ENCODE data around the gene NBAS. TPM values are rescaled to one million over a fixed set of nuclear protein-coding genes. Genes with fewer than 3 reads are reported as not detected.

Gene NBAS
- total and polyA plus RNA-seq, 9 of the 15 experiments (the other 6 are each of a cell fraction or from before 2014, with no cell fraction given), result 15.3 to 94.4 (median 69.9) TPM

- TF ChIP-seq ZNF518B (CRISPR knock-in tag; IDR thresholded peaks at IDR 0.05) (no peak), GATAD2B (IDR thresholded peaks at IDR 0.05; ENCODE audit: borderline replicate concordance) (no peak), PATZ1 (CRISPR knock-in tag; IDR thresholded peaks at IDR 0.05; ENCODE audit: borderline replicate concordance) (no peak), FOXM1 (IDR thresholded peaks at IDR 0.05; ENCODE audit: low read depth) (no peak), FOXM1 (CRISPR knock-in tag; IDR thresholded peaks at IDR 0.05; ENCODE audit: low read depth) (no peak)
- TF ChIP-seq, protein P1, sequence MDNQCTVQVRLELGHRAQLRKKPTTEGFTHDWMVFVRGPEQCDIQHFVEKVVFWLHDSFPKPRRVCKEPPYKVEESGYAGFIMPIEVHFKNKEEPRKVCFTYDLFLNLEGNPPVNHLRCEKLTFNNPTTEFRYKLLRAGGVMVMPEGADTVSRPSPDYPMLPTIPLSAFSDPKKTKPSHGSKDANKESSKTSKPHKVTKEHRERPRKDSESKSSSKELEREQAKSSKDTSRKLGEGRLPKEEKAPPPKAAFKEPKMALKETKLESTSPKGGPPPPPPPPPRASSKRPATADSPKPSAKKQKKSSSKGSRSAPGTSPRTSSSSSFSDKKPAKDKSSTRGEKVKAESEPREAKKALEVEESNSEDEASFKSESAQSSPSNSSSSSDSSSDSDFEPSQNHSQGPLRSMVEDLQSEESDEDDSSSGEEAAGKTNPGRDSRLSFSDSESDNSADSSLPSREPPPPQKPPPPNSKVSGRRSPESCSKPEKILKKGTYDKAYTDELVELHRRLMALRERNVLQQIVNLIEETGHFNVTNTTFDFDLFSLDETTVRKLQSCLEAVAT (IDR thresholded peaks at IDR 0.05), result no peak
Measured at GRCh38 chr2:15460112-15460620, 101.0 kb downstream of the NBAS start (continued).

All from K562 (cell line).